HG02763 (cell line): ENCODE results near the gene CDS2.

Experiments
- ATAC-seq: cut with Tn5 transposase; IDR thresholded peaks from one replicate; pipeline ENCODE4 v1.9.1; 2021; ENCODE audit warnings: mild to moderate bottlenecking, moderate library complexity; ENCODE audit not compliant: unreplicated experiment

The CDS2 gene

DNA sequence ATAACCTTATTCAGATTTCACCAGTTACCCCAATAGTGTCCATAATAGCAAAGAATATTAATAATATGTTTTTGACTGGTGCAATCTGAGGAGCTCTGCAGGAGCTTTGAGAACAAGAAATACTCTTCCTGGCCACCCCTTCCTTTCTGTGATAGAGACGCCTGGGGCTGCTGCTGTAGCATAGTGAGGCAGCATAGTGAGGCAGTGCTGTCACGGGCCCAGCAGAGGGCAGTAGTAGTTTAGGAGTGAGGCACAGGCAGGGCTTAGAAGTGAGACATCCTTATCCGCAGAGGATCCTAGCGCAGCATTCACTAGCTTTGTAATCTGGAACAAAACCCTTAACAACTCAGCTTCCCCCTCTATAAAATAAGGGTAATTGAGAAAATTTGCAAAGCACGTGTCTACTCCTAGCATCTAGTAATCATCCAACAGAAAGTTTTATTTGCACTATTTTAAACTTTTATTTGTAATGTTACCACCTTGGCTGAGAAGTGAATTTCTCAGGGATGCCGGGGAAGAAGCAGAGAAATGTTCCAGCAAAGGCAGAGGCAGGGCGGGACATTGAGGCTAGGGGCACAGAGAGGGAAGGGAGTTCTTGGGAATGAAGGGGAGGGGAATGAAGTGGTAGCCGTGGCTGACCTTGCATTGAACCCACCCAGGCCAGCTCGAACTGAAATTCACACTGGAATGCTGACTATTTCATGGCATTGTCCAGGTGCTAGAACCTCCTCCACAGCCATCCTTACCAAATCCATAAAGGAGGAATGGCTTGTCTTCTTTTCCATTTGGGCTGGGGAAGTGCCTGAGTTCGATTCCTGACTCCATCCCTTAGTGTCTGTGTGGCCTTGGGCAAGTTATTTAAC, 78.8 kb downstream of the CDS2 start:
- peak; percentile 92 for ATAC-seq

GRCh38 chr20:5207138-5207537, 80.3 kb downstream of the CDS2 start:
- ATAC-seq: no peak

DNA sequence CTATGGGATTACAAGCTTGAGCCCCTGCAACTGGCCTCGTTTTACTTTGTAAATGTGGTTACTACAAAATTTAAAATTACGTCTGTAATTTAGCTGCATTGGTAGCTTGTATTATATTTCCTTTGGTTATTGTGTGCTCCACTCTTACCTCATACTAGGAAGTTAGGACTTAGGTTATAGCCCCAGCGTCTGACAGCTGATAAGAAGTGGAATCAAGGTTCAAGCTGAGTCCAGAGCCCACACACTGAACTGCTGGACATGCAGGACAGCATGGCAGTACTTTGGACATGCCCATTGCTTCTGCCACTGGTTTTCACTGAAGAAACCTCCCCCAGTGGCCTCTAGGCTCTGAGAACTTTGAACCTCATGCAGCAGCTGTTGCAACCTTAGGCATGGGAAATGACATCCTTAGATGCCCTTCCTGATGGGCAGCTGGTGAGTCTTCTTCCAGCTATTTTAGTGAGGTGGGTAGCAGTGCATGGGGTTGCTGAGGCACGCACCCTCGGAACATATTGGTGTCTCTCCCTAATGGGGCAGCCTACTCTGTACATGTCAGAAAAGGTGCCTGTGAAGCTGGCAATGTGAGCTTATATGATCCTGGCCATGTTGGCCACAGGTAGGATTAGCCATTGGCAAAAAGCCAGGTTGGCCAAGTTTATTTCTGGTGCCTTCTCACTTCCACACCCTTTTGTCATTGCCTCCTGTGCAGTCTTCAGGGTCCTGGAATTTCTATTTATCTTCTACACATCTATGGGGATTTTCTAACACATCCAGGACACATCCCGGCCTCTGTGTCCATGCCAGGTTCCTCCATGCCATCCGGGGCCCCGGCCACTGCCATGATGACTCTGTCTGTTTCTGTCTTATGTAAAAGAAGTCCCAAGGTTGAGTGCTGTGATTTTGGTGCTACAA, 85.3 kb downstream of the CDS2 start:
- no peak for ATAC-seq

DNA sequence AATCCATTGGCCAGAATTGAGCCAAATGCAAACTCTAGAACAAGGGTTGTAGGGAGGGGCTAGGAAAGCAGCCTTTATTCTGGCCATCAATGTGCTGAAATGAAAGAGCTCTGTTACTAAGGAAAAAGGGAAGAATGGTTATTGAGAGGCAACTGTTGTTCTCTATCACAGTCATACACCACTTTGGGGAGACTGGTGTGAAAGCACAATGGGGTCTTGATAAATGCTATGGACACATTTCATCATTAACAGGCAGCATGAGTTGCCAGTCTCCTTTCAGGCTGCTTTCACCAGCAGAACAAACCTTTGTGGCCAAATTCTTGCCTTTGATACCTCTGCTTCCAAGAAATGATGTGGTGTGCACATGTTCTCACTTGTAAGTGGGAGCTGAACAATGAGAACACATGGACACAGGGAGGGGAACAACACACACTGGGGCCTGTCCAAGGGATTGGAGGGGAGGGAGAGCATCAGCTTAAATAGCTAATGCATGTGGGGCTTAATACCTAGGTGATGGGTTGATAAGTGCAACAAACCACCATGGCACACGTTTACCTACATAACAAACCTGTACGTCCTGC, 86.2 kb downstream of the CDS2 start:
- no peak for ATAC-seq

DNA sequence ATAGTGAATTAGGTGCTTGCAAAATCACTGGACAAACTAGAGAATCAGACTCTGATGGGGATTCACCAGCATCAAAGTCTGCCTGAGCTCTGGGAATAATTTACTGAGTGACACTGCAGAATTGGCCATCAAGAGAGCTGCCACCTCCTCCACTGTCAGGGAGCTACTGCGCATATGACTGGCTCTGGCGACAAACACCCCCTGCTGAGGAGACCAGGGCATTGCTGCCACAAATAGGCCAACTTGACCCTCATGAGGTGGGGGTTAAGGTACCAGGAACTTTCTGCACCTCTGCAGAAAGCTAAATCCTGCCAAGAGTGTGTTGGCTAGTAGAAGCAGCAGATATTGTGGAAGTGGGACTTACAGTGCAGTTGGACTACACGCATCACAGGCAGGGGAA, 88.0 kb downstream of the CDS2 start:
- ATAC-seq: no peak

DNA sequence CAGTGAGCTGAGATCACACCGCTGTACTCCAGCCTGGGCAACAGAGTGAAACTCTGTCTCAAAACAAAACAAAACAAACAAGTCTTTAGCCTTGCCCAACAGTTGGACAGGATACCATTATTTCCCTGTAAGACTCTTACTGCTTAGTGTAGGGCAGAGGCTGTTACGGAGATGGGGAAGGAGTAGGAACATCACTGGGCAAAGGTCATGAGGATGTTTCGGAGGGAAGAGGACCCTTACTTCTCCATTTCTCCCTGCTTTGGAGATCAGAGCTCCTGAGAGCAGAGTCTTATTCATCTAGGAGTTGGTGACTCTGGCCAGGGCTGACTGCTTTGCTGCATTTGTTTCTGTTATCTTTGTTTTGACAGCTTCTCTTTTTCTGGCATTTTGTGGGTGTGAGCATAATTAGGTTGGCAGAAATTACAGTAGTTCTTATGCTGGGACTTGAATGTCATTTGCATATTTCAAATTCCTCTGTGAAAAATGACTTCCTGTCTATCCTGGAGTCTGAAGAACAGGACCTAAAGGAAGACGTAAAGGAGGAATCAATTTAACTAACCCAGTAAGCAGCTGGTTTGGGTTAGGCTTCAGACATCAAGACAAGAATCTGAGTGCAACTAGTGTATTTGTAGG, 89.0 kb downstream of the CDS2 start:
- ATAC-seq: no peak

GRCh38 chr20:5216663-5217062, 89.9 kb downstream of the CDS2 start:
- ATAC-seq: no peak

DNA sequence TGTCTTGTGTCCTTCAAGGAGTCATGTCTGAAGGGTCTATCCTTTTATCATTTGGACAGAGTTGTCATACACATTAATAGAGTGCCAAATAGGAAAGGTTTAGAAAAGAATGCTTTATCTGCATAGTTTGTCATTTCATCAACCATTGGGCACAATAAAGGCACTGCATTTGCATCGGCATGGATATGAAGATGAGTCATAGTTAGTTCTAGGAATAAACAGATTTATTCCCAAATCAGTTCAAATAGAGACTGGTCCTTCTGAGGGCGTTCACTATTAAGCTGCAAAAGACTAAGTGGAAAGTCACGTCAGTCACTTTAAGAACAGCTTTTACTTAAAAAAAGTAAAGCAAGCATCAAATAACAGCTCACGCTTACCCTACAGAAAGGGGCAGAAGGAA, 90.8 kb downstream of the CDS2 start:
- no peak for ATAC-seq

GRCh38 chr20:5220321-5221060, 93.7 kb downstream of the CDS2 start:
- ATAC-seq: no peak

GRCh38 chr20:5221061-5221430, 94.2 kb downstream of the CDS2 start:
- no peak for ATAC-seq

DNA sequence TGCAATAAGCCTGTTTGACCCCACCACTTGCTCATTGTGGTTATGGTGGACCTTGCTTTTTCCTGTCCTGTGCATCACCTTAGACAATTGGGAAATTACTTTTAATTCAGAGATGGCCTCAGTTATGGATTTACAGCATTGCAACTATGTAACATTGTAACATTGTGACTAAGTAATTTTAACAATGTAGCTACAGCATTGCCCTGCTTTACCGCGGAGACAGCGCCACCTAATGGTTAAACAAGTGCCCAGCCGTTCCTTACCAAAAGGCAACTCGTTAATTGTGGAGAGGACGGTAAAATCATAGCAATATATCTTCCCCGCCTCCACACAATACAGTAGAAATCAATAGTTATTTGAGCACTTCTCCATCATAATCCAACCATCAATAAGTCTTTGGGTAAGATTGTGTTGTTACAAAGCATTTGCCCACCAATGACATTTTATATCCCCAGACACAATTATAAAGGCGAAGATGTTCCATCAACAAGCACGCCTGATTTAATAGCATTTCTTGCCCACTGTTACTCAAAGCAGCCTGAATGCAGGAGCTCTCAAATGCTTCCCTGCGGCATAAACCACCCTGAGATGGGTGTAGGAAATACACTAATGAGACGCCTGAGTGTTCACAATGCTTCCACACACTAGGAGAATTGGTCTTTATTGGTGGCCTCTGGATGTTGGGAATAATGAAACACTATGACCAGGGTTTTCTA, 96.3 kb downstream of the CDS2 start:
- no peak for ATAC-seq

DNA sequence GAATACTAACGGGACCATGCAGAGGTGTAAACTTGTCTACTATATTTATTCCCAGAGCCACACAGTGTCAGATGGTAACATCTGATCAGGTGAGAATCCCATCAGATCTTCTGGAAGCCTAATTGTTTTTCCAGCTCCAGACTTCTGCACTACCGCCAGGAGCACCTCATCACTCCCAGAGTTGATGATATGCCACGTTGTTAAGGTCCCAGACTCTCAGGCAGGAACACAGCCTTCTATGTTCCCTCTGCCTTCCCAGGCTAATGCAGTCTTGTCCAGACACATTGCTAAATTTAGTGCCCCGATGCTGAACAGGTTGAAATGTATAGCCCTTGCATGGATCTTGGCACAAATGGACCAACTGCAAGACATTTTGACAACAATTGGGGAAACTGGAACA, 103.7 kb downstream of the CDS2 start:
- no peak for ATAC-seq

DNA sequence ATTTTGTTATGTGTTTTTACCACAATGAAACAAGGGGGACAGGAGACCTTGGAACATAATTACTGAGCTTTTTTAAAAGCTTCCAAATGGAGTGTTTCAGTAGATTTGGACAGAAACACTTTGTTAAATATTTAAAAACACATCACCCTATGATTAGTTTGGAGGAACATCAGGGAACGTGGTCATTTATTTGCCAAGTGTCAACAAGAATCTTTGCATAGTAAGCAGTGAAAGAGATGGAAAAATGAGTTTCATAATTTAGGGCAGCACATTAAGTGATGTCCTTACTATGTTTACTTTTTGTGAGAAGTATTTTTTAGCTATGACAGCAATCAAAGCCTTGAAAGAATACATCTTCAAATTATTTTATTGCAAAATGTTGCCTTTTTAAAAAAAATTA, 107.3 kb downstream of the CDS2 start:
- ATAC-seq: no peak

DNA sequence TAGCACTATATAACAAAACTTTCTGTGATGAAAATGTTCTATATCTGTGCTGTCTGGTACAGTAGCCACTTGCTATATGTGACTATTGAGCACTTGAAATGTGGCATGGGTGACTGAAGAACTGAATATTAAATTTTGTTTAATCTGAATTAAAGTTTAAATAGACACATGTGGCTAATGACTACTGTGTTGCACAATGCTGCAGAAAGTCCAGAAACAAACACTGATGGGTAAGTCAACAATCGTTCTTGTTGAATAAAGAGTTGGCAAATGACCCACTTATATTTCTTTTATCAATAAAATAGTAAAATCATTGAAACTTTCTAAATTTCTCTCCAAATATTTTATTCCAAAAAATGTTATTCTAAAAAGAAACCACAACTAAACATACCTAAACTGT, 108.2 kb downstream of the CDS2 start:
- no peak for ATAC-seq
